ENCODE results near the gene SUPT16H.
"Not testable (repeated sequence)": the region's sequence is repeated elsewhere in the genome, so short reads cannot be mapped to it uniquely, and the experiment has no call there.

SUPT16H gene

DNA sequence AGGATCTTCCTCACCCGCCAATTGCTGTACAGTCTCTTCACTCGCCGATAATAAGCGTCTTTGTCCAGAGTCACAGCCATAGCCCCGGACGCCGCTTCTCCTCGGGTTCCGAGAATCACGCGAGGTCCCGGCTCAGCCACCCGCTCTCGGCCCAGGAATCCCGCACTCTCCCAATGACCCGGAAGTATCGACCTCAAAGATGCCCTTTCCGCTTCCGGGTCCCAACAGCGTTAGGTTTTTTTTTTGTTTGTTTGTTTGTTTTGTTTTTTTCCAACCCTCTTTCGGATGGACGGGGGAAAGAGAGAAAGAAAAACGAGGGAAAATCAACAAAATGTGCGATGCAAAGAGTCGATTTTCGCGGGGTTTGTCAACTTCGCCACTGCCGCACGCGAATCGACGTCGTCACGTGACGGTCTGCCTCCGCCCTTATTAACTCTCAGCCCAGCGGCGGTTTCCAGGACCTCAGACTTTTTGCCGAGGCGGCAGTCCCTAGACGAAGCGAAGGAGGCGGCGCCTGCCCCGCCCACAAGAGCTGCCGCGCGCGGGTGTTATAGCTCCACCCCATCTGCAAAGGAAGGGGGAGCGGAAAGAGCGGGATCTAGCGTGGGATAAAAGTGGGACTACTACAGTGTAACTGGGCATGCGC is at the start of gene SUPT16H:
Gene SUPT16H, minus strand, starts transcription at position 172 of the 646 bp plus-strand sequence. Its CDS starts 92 bp downstream, at position 80.
- DNase-seq: peak; percentile 83

- DNase-seq: no peak
These were observed 47.3 kb upstream of the SUPT16H start for GRCh38 chr14:21431126-21431525.

- DNase-seq: no peak
These were observed 45.1 kb upstream of the SUPT16H start for GRCh38 chr14:21428930-21429329.

DNA sequence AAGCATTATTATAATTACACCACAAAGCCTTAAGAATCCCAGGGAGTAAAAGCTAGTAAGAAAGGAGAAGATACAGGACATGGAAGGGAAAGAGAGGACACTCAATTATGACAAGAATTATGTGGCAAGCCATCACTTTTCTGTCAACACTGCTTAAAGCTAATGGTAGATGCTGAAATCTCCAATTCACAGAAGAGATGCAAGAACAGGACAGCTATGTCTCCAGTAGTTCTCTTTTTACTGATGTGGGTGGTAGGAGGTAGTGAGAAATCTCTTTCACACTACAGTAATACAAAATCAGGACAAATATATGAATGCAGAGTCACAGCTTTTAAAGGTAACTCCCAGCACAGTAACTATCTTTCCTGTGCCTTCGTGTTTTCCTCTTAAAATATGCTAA is 42.9 kb upstream of the SUPT16H start:
- no peak for DNase-seq

GRCh38 chr14:21419528-21419927 is 35.7 kb upstream of the SUPT16H start:
- DNase-seq: no peak

DNA sequence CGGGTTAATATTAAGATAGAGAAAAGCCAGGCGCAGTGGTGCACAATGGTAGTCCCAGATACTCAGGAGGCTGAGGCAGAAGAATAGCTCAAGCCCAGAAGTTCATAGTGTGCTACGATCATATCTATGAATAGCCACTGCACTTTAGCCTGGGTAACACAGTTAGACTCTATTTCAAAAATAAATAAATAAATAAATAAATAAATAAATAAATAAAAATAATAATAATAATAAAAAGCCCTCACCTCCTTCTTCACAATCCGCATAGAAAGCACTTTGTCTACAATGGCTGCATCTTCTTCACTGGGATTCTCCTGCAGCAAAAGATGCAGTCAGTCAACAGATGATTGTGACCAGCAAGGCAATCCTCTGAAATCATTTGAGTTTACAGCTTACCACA is 31.5 kb upstream of the SUPT16H start:
- DNase-seq: no peak

- no peak for DNase-seq
These were observed 30.4 kb upstream of the SUPT16H start for GRCh38 chr14:21414137-21414631.

GRCh38 chr14:21408147-21408546 is 24.3 kb upstream of the SUPT16H start:
- no peak for DNase-seq

GRCh38 chr14:21406213-21406612 is 22.4 kb upstream of the SUPT16H start:
- DNase-seq: no peak

GRCh38 chr14:21405097-21405496 is 21.3 kb upstream of the SUPT16H start:
- DNase-seq: no peak

- DNase-seq: no peak
These were observed 15.6 kb upstream of the SUPT16H start for GRCh38 chr14:21399311-21399870.

- no peak for DNase-seq
These were observed 15.1 kb upstream of the SUPT16H start for GRCh38 chr14:21398901-21399300.

DNA sequence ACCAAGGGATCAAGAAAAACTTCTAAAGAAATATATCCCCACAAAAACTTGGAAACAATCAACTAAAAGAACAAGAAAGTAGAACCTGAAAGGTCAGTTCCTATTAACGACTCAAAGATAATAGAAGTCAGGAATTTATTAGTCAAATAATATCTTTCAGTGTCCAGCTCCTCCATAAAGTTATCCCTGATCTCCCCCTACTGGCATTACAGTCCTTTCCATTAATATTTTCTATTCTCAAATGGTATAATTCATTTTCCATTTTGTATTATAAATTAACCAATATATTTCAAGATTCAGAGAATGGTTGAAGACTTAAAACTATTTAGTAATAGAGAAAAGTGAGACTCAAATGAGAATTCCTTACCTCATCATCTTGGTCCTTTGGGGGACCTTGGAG is 11.6 kb upstream of the SUPT16H start:
- DNase-seq: no peak

- DNase-seq: peak; percentile 66
These were observed 1.5 kb upstream of the SUPT16H start for GRCh38 chr14:21385188-21385904.

- peak; percentile 41 for DNase-seq
These were observed 654 bp upstream of the SUPT16H start for GRCh38 chr14:21384494-21384851.

GRCh38 chr14:21382886-21383847 is 652 bp downstream of the SUPT16H start:
- DNase-seq: peak; percentile 19

DNA sequence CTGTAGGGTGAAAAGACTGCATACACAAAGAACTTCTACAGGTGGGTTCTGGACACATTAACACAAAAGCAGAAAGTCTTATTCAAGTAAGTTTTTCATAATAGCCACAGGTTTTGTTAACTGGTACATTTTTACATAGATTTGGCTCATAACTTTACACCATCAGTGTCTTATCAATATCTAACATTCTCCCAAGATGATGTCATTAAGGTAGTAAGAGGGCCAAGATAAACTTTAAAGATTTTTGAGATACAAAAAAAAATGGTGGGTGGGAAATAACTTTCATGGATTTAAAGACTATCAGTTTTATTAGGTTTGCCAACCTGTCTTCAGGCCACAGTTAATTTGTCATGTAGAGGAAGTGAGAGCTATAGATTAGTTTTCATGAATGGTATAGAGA is 1.7 kb downstream of the SUPT16H start:
- no peak for DNase-seq

DNA sequence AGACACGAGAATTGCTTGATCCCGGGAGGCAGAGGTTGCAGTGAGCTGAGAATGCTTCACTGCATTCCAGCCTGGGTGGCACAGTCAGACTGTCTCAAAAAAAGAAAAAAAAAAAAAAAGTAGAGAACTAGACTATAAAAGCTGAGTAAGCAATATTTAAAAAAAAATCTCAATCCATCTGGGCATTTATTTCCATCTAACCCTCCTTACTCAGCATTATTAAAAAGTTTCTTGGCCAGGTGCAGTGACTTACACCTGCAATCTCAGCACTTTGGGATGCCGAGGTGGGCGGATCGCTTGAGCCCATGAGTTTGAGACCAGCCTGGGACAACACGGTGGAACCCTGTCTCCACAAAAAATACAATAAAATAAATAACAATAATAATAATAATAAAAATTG is 4.5 kb downstream of the SUPT16H start:
- DNase-seq: no peak

DNA sequence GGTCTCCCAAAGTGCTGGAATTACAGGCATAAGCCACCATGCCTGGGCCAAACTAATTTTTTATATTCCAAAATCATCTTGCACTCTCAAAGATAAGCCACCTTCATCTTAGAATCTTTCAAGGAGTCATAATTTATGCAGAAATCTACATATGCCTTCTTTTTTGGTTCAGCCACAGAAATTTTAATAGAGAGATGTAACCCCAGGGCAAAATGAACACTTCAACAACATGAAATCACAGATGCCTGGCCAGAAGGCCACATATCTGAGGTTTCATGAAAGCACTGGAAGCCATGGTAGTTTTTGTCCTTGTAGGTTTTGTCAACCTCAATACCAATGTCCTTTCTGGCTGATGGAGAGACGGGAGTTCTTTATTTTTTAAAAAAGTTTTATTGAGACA is 9.8 kb downstream of the SUPT16H start:
- DNase-seq: no peak

DNA sequence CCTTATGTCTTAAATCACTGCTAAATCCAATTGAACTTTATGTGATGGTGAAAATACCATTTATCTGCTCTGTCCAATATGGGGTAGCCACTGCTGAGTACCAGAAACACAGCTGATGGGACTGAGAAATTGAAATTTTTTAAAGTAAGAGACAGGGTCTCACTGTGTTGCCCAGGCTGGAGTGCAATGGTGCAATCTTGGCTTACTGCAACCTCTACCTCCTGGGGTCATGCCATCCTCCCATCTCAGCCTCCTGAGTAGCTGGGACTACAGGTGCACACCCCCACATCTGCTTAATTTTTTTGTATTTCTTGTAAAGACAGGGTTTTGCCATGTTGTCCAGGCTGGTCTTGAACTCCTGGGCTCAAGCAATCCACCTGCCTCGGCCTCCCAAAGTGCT is 11.0 kb downstream of the SUPT16H start:
- DNase-seq: not testable (repeated sequence)

GRCh38 chr14:21369949-21370679 is 13.7 kb downstream of the SUPT16H start:
- no peak for DNase-seq

GRCh38 chr14:21367582-21368144 is 16.2 kb downstream of the SUPT16H start:
- no peak for DNase-seq

Data from GF-D8 (cell line).